ENCODE results near the gene ABR.
"Not testable (repeated sequence)": the region's sequence is repeated elsewhere in the genome, so short reads cannot be mapped to it uniquely, and the experiment has no call there.

Gene ABR

GRCh38 chr17:1199271-1199743 lies 19.5 kb upstream of the ABR start:
- DNase-seq: not testable (repeated sequence)

DNA sequence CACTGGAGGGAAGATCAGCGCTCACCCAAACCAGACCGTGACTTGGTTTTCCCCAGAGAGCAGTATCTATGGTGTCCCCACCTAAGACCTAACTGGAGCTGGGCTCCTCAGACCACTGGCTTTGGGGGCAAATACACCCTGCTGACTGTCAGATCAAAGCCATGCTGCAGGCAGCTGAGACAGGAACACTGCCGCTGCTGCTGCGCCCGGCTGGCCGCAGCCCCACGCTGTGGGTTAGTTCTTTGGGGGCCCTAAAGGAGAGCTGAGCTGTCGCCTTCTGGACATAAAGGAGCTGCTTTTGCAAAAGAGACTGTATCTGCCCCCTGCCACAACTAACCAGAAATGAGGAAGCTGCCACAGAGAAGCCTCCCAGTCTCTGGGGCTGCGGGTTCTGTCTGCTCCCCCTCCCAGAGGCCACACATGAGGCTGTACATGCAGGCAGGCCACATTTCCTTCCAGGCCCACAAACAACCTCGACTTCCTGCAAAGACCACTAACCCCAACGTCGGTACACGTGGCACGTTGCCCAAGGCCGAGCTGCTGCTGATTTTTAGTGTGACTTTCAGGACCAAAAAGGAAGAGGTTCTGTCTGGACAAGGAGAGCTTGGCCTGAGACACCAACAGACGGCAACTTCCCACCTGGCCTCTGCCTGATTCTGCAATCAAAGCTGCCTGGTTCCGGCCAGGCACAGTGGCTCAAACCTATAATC lies 18.2 kb upstream of the ABR start:
- DNase-seq: no peak

- no peak for DNase-seq
Observed at GRCh38 chr17:1197379-1197778, 17.6 kb upstream of the ABR start.

DNA sequence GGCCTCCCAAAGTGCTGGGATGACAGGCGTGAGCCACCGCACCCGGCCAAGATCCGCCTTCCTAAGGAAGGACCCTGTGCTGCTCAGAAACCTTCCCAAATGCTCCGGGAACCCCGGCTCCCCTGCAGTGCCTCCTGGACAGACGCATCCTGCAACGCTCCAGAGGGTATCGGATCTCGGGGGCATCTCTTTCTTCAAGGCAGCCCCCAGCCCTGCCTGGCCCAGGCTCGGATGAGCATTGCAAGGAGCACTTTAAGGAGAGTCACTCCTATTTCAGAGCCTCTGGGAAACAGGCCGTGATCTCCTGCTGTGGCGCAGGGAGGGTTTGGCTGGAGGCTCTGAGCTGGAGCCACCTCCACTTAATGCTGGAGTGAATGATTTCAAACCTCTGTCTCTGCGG lies 17.2 kb upstream of the ABR start:
- no peak for DNase-seq

DNA sequence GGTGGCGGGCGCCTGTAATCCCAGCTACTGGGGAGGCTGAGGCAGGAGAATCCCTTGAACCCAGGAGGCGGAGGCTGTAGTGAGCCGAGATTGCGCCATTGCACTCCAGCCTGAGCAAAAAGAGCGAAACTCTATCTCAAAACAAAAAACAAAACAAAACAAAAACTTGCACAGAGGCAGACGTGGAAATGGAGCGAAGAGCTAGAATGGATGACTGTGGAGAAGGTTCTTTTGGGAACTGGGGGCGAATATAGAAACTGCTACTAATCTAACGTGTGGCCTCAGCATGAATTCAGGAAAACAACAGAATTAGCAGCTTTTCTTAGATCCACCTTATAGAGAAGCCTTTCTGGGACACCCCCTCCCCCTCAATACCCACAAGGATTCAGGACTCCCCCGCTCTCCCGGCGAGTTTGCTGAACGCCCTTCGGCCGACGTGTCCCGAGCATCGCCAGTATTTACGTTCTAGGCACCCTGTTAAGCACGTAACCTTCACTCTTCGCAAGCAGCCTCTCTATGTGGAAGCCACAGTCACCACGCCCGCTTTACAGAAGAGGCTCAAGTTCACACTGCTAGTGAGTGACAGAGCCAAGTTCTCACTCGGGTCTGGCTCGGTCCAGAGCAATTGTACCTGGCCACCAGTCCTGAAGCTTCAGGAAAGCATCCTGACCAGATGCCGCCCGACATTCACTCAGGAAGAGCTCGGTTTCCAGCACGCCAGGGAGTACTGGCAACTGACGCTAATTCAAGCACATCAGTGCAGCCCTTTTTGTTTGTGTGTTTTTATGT lies 13.3 kb upstream of the ABR start:
- no peak for DNase-seq

GRCh38 chr17:1190751-1191331 lies 11.1 kb upstream of the ABR start:
- DNase-seq: no peak

- DNase-seq: no peak
Observed at GRCh38 chr17:1188812-1189504, 9.2 kb upstream of the ABR start.

GRCh38 chr17:1186923-1187771 lies 7.4 kb upstream of the ABR start:
- peak; percentile 36 for DNase-seq

GRCh38 chr17:1186214-1186820 lies 6.5 kb upstream of the ABR start:
- no peak for DNase-seq

- DNase-seq: no peak
Observed at GRCh38 chr17:1183171-1183873, 3.5 kb upstream of the ABR start.

- DNase-seq: no peak
Observed at GRCh38 chr17:1182811-1183170, 3.0 kb upstream of the ABR start.

DNA sequence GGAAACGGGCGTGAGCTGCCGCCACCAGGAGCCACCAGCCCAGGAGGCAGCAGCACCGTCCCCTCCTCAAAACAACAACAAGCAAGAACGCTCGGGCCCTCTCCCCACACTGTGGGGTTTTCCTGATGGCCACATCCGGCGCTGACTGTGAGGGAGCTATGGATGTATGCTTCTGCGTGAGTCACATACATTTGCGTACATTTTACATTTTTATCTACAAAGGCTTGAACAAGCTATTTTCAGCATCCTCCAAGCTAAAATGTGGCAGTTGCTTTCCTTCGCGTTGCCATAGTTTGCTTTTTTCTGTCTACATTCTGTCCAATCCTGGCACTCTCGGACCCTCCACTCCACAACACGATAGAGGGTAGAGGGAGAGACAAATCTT lies 2.0 kb upstream of the ABR start:
- no peak for DNase-seq

- peak; percentile 58 for DNase-seq
Observed at GRCh38 chr17:1180958-1181752, 1.4 kb upstream of the ABR start.

GRCh38 chr17:1179112-1179817 lies 516 bp downstream of the ABR start:
- no peak for DNase-seq

DNA sequence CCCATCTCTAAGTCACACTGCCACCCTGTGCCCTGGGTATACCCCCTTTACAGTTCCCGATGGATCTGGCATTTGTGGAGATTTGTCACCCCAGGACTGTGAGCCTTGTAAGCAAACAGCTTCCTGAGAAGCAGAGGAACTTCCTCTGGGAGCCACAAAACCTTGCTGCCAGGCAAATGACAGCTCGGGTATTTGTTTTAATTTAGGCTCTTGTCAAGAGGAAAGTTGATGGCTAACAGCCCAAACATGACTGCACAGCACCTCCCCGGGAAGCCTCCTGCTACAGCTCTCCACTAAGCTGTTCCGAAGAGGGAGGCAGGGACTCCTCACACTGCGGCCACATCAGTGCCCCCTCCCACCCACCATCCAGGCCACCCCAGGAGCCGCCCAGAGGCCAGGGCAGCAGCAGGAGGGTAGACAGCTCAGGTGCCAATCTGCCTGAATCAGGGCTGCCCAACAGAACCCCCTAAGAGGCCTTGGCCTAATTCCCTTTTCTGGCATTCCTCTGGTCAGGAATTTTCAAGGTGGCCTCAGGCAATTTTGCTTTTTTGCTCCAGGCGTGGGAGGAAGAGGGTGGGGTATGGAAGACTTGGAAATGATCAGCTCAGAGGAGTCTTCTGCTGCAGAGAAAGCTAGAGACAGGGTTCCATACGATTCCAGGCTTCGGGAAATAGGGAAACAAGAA lies 2.6 kb downstream of the ABR start:
- no peak for DNase-seq

GRCh38 chr17:1174263-1174880 lies 5.4 kb downstream of the ABR start:
- no peak for DNase-seq

- no peak for DNase-seq
Observed at GRCh38 chr17:1173432-1174262, 6.1 kb downstream of the ABR start.

- DNase-seq: no peak
Observed at GRCh38 chr17:1171953-1172352, 7.8 kb downstream of the ABR start.
